NOMO-1 treated with DMSO at 0.1 percent for 48 hours (cell line): ENCODE results near the gene PNMA8C.
"Not testable (repeated sequence)": the region's sequence is repeated elsewhere in the genome, so short reads cannot be mapped to it uniquely, and the experiment has no call there.

ENCODE experiments used
- DNase-seq: peaks from one replicate; lab custom pipeline; 2025; ENCODE audit not compliant: unreplicated experiment; lab: John Stamatoyannopoulos, UW

PNMA8C gene

GRCh38 chr19:46411925-46412649 is 16.6 kb downstream of the PNMA8C start:
- no peak for DNase-seq

DNA sequence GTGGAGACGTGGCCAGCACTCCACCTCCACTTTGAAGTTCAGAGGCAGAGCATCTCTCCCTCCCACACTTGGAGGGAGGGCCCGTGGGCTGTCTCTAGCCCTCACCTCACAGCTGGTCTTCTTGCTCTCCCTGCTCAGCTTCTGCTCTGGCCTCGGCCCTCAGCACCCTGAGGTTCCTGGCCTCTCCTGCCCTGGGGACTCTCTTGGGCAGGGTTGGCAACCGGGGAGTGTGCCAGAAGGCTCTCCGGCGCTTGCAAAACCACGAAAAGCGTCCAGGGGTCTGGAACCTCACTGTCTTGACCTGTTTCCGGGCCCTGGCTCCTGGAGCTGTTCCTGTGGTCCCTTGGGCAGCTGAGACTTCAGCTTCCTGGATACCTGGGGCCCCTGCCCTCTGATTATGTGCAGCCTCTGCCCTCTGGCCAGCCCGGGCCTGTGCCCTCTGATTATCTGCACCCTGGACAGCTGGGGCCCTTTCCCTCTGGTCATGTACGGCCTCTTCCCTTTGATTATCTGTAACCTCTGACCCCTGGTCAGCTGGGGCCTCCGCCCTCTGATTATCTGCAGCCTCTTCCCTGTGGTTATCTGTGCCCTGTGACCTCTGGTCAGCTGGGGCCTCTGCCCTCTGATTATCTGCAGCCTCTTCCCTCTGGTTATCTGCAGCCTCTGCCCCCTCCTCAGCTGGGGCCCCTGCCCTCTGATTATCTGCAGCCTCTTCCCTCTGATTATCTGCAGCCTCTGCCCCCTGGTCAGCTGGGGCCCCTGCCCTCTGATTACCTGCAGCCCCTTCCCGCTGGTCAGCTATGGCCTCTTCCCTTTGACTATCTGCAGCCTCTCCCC is 17.4 kb downstream of the PNMA8C start:
- DNase-seq, result no peak

- DNase-seq, result peak; percentile 17
Observed at GRCh38 chr19:46410205-46411087, 18.3 kb downstream of the PNMA8C start.

- no peak for DNase-seq
Observed at GRCh38 chr19:46409191-46409590, 19.5 kb downstream of the PNMA8C start.

DNA sequence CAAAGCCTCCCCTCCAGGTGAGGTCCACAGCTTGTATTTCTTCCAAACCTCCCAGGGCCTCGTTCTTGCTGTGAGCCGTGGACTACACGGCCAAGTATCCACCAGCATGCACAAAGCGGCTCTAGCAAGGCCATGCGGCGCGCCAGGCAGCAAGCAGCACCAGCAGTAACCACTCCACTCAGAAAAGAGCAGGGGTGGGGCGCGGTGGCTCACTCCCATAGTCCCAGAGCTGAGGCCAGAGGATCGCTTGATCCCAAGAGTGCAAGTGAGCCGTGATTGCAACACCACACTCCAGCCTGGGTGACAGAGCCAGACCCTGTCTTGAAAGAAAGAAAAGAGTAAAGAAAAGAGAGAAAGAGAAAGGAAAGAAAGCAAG is 20.1 kb downstream of the PNMA8C start:
- DNase-seq, result no peak

GRCh38 chr19:46407856-46408663 is 20.7 kb downstream of the PNMA8C start:
- DNase-seq, result no peak

DNA sequence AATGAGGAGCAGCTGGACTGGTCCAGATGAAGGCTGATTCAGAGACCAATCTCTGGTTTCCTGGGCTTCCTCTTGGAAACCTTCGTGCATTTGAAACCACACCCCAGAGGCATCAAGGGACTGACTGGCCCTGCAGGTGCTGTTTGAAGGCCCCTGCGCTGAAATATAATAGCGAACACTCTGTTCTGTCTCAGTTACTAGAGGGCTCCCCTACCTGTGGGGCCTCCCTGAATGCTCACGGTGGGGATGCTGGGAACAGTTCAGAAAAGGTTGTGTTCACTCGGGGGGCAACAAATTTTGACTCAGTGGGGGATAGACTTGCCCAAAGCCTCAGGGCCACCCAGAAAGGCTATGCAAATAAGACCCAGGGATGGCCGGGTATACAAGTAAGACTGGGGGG is 21.8 kb downstream of the PNMA8C start:
- no peak for DNase-seq

DNA sequence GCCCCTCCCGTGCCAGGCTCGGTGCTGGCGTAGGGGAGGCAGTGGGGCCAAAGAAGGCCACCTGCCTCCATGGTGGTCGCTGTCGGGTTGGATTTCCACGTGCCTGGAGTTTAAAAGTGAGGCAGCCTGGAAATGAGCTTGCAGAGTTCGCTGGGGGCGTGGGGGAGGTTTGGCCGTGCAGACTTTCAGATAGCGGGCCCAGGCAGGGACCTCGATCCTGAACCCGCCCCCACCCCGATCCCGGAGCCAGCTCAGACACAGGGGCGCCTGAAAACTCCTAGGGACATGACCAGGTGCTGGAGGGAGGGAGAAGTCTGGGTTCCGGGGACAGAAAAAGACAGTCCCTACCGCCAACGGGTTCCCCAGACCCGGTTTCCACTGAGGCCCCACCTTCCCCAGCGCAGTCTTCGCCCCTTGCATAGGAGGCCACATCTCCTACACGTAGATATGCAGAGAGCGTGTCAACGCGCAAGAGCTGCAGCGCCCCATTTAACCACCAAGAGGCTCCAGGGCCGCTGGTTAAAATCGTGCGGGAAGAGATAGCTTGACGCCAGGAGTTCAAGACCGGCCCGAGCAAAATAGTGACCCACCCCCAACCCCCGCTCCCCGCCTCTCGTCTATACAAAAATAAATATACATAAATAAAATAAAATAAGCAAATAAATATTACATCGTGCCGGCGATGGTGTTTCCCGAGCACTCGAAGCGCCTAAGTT is 23.8 kb downstream of the PNMA8C start:
- DNase-seq, result no peak

GRCh38 chr19:46404055-46404752 is 24.5 kb downstream of the PNMA8C start:
- no peak for DNase-seq

DNA sequence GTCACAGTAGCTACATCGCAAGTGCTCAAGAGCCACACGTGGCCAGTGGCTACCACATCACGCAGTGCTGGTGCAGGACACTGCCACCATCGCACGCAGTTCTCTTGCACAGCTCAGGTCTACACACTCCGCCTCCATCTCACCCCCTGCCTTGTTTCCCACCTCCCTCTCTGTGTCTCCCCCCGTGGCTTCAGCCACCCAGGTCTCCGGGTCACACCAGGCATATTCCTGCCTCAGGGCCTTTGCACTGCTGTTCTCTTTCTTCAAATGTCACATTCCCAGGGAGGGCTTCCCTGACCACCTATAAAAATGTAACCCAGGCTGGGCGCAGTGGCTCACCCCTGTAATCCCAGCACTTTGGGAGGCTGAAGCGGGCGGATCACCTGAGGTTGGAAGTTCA is 26.0 kb downstream of the PNMA8C start:
- DNase-seq, result no peak

GRCh38 chr19:46397801-46398479 is 30.8 kb downstream of the PNMA8C start:
- not testable (repeated sequence) for DNase-seq

GRCh38 chr19:46394402-46394797 is 34.3 kb downstream of the PNMA8C start:
- DNase-seq, result no peak

DNA sequence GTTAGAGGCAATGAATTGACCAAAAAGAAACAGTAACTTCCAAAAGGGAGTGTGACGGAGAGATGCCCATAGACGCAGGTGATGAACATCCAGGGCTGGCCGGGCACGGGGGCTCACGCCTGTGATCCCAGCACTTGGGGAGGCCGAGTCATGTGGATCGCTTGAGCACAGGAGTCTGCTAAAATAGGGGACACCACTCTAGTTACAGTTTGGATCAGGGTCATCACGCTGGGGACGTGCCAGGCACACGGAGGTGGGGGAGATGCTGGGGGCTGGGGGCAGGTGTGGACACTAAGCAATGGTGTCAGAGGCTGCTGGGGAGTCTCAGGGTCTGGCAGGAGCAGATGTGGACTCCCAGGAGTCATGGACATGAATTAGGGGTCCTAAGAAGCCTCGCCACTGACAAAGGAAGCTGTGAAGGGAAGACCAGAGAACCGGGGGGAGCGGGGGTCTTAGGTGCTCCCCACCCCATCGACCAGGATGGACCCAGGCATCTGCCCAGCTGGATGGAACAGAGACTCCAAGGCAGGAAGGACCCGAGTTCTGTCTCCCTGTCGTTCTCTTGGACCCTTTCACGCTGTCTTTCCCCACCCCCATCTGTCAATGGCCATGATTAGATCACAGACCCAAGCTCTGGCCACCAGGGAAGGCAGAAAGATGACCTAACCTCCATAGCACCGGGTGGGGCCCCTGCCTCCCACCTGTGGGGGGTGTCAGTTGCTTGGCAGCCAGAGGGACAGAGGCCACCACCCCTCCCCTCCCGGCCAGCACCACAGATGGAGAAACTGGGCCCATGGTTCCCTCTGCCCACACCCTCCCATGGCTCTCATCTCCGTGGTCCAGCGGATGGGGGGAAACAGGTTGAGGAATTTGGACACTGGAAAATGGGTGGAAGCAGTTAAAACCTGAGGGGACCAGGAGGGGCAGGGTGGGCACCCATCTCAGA is 35.0 kb downstream of the PNMA8C start:
- no peak for DNase-seq

- no peak for DNase-seq
Observed at GRCh38 chr19:46392837-46393236, 35.9 kb downstream of the PNMA8C start.

DNA sequence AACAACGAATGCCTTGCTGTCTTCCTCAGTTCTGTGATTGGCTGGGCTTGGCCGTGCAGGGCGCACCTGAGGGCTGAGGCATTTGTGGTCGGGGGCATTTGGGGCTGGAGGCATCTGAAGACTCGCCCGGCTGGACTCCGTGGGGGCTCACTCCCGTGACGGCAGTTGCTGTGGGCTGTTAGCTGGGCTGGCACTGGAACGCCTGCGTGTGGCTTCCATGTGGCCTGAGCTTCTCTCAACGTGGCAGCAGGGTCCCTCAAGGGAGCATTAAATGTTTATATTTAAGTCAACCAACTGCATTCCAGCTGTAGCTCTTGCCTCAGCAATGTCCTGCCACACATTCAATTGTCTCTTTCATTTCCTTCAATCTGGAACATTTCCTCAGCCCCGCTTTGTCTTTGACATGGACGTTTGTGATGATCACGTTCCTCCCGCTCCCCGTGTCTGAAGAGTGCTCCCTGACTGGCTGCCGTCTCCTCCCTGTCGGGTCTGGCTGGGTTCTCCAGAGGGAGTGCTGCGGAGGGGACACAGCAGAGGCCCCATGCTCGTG is 36.4 kb downstream of the PNMA8C start:
- DNase-seq, result no peak

- no peak for DNase-seq
Observed at GRCh38 chr19:46391296-46392251, 37.2 kb downstream of the PNMA8C start.
